ENCODE data around the gene KCNK7.
"Not testable (repeated sequence)": the region's sequence is repeated elsewhere in the genome, so short reads cannot be mapped to it uniquely, and the experiment has no call there.

KCNK7 gene

GRCh38 chr11:65641297-65642013 lies 45.9 kb upstream of the KCNK7 start:
- Histone ChIP-seq H3K4me2 (ENCODE audit: low read length) (no peak overlapping the region), H3K27ac (peak overlapping the region; percentile 60), H3K79me2 (no peaks in the 10 kb centered on the region), H3K27me3 (ENCODE audit: control insufficient read depth, insufficient read depth, low read length) (no peaks in the 10 kb centered on the region), H3K4me1 (no peaks in the 10 kb centered on the region), H3K36me3 (ENCODE audit: control insufficient read depth, insufficient read depth, low read length) (no peaks in the 10 kb centered on the region), H3K9me3 (ENCODE audit: control insufficient read depth, low read length) (no peaks in the 10 kb centered on the region), H2AFZ (no peak overlapping the region), H3K4me3 (ENCODE audit: low read depth, low read length) (no peak overlapping the region), H3K9ac (no peak overlapping the region)
- TF ChIP-seq CTCF (IDR thresholded peaks at IDR 0.05) = no peak

- no peak overlapping the region for H3K9ac ChIP-seq
- H3K4me3 ChIP-seq (ENCODE audit: low read depth, low read length) = no peak overlapping the region
- no peaks in the 10 kb centered on the region for H3K36me3 ChIP-seq (ENCODE audit: control insufficient read depth, insufficient read depth, low read length)
Observed at GRCh38 chr11:65640483-65641296, 45.1 kb upstream of the KCNK7 start.

GRCh38 chr11:65639623-65640482 lies 44.3 kb upstream of the KCNK7 start:
- no peaks in the 10 kb centered on the region for H3K36me3 ChIP-seq (ENCODE audit: control insufficient read depth, insufficient read depth, low read length)
- H3K9me3 ChIP-seq (ENCODE audit: control insufficient read depth, low read length) = no peaks in the 10 kb centered on the region
- H3K9ac ChIP-seq = no peak overlapping the region
- H3K4me1 ChIP-seq = no peaks in the 10 kb centered on the region
- no peak overlapping the region for H2AFZ ChIP-seq
- no peak for TF ChIP-seq CTCF (IDR thresholded peaks at IDR 0.05)
- H3K4me3 ChIP-seq (ENCODE audit: low read depth, low read length) = no peak overlapping the region
- no peaks in the 10 kb centered on the region for H3K79me2 ChIP-seq
- no peak overlapping the region for H3K4me2 ChIP-seq (ENCODE audit: low read length)
- H3K27me3 ChIP-seq (ENCODE audit: control insufficient read depth, insufficient read depth, low read length) = no peaks in the 10 kb centered on the region
- H3K27ac ChIP-seq = peak overlapping the region; percentile 60

More at GRCh38 chr11:65640483-65641296, 45.1 kb upstream of the KCNK7 start:
- no peak overlapping the region for H3K4me2 ChIP-seq (ENCODE audit: low read length)
- no peak overlapping the region for H2AFZ ChIP-seq
- H3K4me1 ChIP-seq = no peaks in the 10 kb centered on the region
- peak overlapping the region; percentile 60 for H3K27ac ChIP-seq
- no peak for TF ChIP-seq CTCF (IDR thresholded peaks at IDR 0.05)
- H3K79me2 ChIP-seq = no peaks in the 10 kb centered on the region
- H3K9me3 ChIP-seq (ENCODE audit: control insufficient read depth, low read length) = no peaks in the 10 kb centered on the region
- no peaks in the 10 kb centered on the region for H3K27me3 ChIP-seq (ENCODE audit: control insufficient read depth, insufficient read depth, low read length)

- not testable (repeated sequence) for H3K79me2 ChIP-seq; H3K4me3 ChIP-seq (ENCODE audit: low read depth, low read length); H2AFZ ChIP-seq; H3K9ac ChIP-seq; H3K4me1 ChIP-seq; H3K4me2 ChIP-seq (ENCODE audit: low read length); H3K27ac ChIP-seq; H3K9me3 ChIP-seq (ENCODE audit: control insufficient read depth, low read length); H3K36me3 ChIP-seq (ENCODE audit: control insufficient read depth, insufficient read depth, low read length); H3K27me3 ChIP-seq (ENCODE audit: control insufficient read depth, insufficient read depth, low read length)
Observed at GRCh38 chr11:65639228-65639597, 43.6 kb upstream of the KCNK7 start.
